ENCODE results near the gene PXDN. TPM values are rescaled to one million over a fixed set of nuclear protein-coding genes. Genes with fewer than 3 reads are reported as not detected.

Gene PXDN
- total RNA-seq, 2 experiments from 2014 or later = 2.0 to 3.1 TPM

GRCh38 chr2:1613731-1614354 lies 130.5 kb downstream of the PXDN start:
- ATAC-seq (no peak), DNase-seq (no peak)
- Mint-ChIP-seq H3K4me1 (no peaks in the 10 kb centered on the region), H3K27ac (no peak overlapping the region), H3K4me3 (no peak overlapping the region), H3K36me3 (no peaks in the 10 kb centered on the region), H3K27me3 (peaks cover 3% of the 10 kb centered on the region), H3K9me3 (ENCODE audit: low read depth) (no peaks in the 10 kb centered on the region)
- CTCF ChIA-PET = no interaction called here

GRCh38 chr2:1613078-1613445 lies 131.3 kb downstream of the PXDN start:
- ATAC-seq (no peak), DNase-seq (no peak)
- no peak overlapping the region for H3K27ac Mint-ChIP-seq
- H3K4me3 Mint-ChIP-seq = no peak overlapping the region
- no peaks in the 10 kb centered on the region for H3K9me3 Mint-ChIP-seq (ENCODE audit: low read depth)
- peaks cover 7% of the 10 kb centered on the region for H3K27me3 Mint-ChIP-seq
- H3K36me3 Mint-ChIP-seq = no peaks in the 10 kb centered on the region
- no peaks in the 10 kb centered on the region for H3K4me1 Mint-ChIP-seq
- CTCF ChIA-PET = no interaction called here

- Mint-ChIP-seq H3K27me3 (peaks cover 7% of the 10 kb centered on the region), H3K4me1 (no peaks in the 10 kb centered on the region), H3K36me3 (no peaks in the 10 kb centered on the region), H3K4me3 (no peak overlapping the region), H3K27ac (no peak overlapping the region), H3K9me3 (ENCODE audit: low read depth) (no peaks in the 10 kb centered on the region)
- no peak for DNase-seq
- CTCF ChIA-PET = no interaction called here
- ATAC-seq = no peak
Measured at GRCh38 chr2:1612391-1613077, 131.8 kb downstream of the PXDN start.

- Mint-ChIP-seq H3K9me3 (ENCODE audit: low read depth) (no peaks in the 10 kb centered on the region), H3K4me3 (no peak overlapping the region), H3K27ac (no peak overlapping the region), H3K36me3 (no peaks in the 10 kb centered on the region), H3K27me3 (peaks cover 7% of the 10 kb centered on the region), H3K4me1 (no peaks in the 10 kb centered on the region)
- no peak for ATAC-seq
- CTCF ChIA-PET = no interaction called here
- DNase-seq = no peak
Measured at GRCh38 chr2:1611886-1612285, 132.4 kb downstream of the PXDN start.

GRCh38 chr2:1610096-1610485 lies 134.2 kb downstream of the PXDN start:
- Mint-ChIP-seq H3K27me3 (peaks cover 7% of the 10 kb centered on the region), H3K4me1 (no peaks in the 10 kb centered on the region), H3K4me3 (no peak overlapping the region), H3K9me3 (ENCODE audit: low read depth) (no peaks in the 10 kb centered on the region), H3K36me3 (no peaks in the 10 kb centered on the region), H3K27ac (no peak overlapping the region)
- DNase-seq = no peak
- CTCF ChIA-PET = no interaction called here
- ATAC-seq = no peak

GRCh38 chr2:1609485-1610095 lies 134.7 kb downstream of the PXDN start:
- Mint-ChIP-seq H3K27me3 (peaks cover 7% of the 10 kb centered on the region), H3K36me3 (no peaks in the 10 kb centered on the region), H3K27ac (no peak overlapping the region), H3K9me3 (ENCODE audit: low read depth) (no peaks in the 10 kb centered on the region), H3K4me1 (no peaks in the 10 kb centered on the region), H3K4me3 (no peak overlapping the region)
- DNase-seq (no peak), ATAC-seq (no peak)
- CTCF ChIA-PET = no interaction called here

- Mint-ChIP-seq H3K4me1 (no peaks in the 10 kb centered on the region), H3K4me3 (no peak overlapping the region), H3K36me3 (no peaks in the 10 kb centered on the region), H3K9me3 (ENCODE audit: low read depth) (no peaks in the 10 kb centered on the region), H3K27me3 (peaks cover 7% of the 10 kb centered on the region), H3K27ac (no peak overlapping the region)
- DNase-seq (no peak), ATAC-seq (no peak)
- CTCF ChIA-PET = no interaction called here
Measured at GRCh38 chr2:1609040-1609439, 135.3 kb downstream of the PXDN start.

- Mint-ChIP-seq H3K9me3 (ENCODE audit: low read depth) (no peaks in the 10 kb centered on the region), H3K27me3 (peaks cover 5% of the 10 kb centered on the region), H3K36me3 (no peaks in the 10 kb centered on the region), H3K4me1 (no peaks in the 10 kb centered on the region), H3K4me3 (no peak overlapping the region), H3K27ac (no peak overlapping the region)
- no peak for DNase-seq
- CTCF ChIA-PET = no interaction called here
- no peak for ATAC-seq
Measured at GRCh38 chr2:1607971-1608688, 136.2 kb downstream of the PXDN start.

- H3K27me3 Mint-ChIP-seq = peaks cover 5% of the 10 kb centered on the region
- H3K9me3 Mint-ChIP-seq (ENCODE audit: low read depth) = no peaks in the 10 kb centered on the region
- CTCF ChIA-PET = no interaction called here
- DNase-seq (no peak), ATAC-seq (no peak)
- no peaks in the 10 kb centered on the region for H3K4me1 Mint-ChIP-seq
- H3K27ac Mint-ChIP-seq = no peak overlapping the region
- H3K36me3 Mint-ChIP-seq = no peaks in the 10 kb centered on the region
- H3K4me3 Mint-ChIP-seq = no peak overlapping the region
Measured at GRCh38 chr2:1607236-1607920, 136.9 kb downstream of the PXDN start.

GRCh38 chr2:1606421-1607235 lies 137.7 kb downstream of the PXDN start:
- no peak for DNase-seq
- Mint-ChIP-seq H3K36me3 (no peaks in the 10 kb centered on the region), H3K4me3 (no peak overlapping the region), H3K9me3 (ENCODE audit: low read depth) (no peaks in the 10 kb centered on the region), H3K27me3 (peaks cover 5% of the 10 kb centered on the region), H3K27ac (no peak overlapping the region), H3K4me1 (no peaks in the 10 kb centered on the region)
- no peak for ATAC-seq
- CTCF ChIA-PET = no interaction called here

GRCh38 chr2:1606046-1606400 lies 138.3 kb downstream of the PXDN start:
- Mint-ChIP-seq H3K4me1 (no peaks in the 10 kb centered on the region), H3K9me3 (ENCODE audit: low read depth) (no peaks in the 10 kb centered on the region), H3K36me3 (no peaks in the 10 kb centered on the region), H3K4me3 (no peak overlapping the region), H3K27ac (no peak overlapping the region), H3K27me3 (peaks cover 5% of the 10 kb centered on the region)
- ATAC-seq (no peak), DNase-seq (no peak)
- CTCF ChIA-PET = interaction anchor here (1.0 kb wide), 1 partner anchor 55 kb away, joined by 3 read pairs; no protein-coding TSS in a partner anchor

GRCh38 chr2:1605102-1606045 lies 138.9 kb downstream of the PXDN start:
- Mint-ChIP-seq H3K9me3 (ENCODE audit: low read depth) (no peaks in the 10 kb centered on the region), H3K4me1 (no peaks in the 10 kb centered on the region), H3K27me3 (peaks cover 5% of the 10 kb centered on the region), H3K27ac (no peak overlapping the region), H3K4me3 (no peak overlapping the region), H3K36me3 (no peaks in the 10 kb centered on the region)
- CTCF ChIA-PET = interaction anchor here (1.0 kb wide), 1 partner anchor 54 kb away, joined by 3 read pairs; no protein-coding TSS in a partner anchor
- DNase-seq (no peak), ATAC-seq (no peak)
